Measurements from ENCODE around the gene B3GNT9. TPM values are rescaled to one million over a fixed set of nuclear protein-coding genes. Genes with fewer than 3 reads are reported as not detected.

B3GNT9 gene, protein sequence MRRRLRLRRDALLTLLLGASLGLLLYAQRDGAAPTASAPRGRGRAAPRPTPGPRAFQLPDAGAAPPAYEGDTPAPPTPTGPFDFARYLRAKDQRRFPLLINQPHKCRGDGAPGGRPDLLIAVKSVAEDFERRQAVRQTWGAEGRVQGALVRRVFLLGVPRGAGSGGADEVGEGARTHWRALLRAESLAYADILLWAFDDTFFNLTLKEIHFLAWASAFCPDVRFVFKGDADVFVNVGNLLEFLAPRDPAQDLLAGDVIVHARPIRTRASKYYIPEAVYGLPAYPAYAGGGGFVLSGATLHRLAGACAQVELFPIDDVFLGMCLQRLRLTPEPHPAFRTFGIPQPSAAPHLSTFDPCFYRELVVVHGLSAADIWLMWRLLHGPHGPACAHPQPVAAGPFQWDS
- 1 to 10 TPM; 2.5 to 4.0 (median 3.5) TPM for total RNA-seq

DNA sequence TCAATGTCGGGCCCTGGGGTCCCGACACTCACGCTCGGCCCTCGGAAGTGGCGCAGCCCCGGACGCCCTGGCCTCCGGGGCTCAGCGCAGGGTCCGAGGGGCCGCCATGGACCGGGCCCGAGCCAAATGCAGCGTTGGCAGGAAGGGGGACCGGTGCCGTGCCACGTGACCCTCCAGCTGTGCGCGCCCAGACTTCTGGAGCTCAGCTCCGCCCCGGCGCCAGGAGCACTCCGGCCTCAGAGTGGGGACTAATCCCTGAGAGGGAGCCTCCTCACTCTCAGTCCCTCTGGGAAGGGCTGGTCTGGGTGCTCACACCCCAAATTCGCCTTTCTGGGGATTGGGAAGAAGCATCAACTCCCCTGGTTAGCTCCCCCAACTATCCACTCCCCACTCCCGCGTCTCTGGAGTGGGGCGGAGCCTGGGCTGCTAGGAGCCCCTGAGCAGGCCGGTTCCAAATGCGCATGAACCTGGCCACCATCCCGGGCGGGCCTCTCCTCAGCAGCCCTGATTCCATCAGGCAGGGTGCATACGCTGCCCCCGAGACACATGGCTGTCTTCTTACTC, at the start of gene B3GNT9:
TSS of gene B3GNT9 (minus strand) at position 166 of the 564 bp plus-strand sequence. CDS start 513 bp downstream, outside the sequence.
- Histone ChIP-seq H3K27ac (peak within 1 kb of the TSS; percentile 56 to 87 (median 72)), H3K27me3 (no peaks in the 10 kb centered on the region), H3K36me3 (peaks cover 0 to 19% (median 0%) of the 10 kb centered on the region in 3 donors), H3K4me1 (peaks cover 4 to 33% (median 12%) of the 10 kb centered on the region in 4 donors), H3K4me3 (peak within 1 kb of the TSS; percentile 51 to 70 (median 60)), H3K9me3 (no peaks in the 10 kb centered on the region)
- TF ChIP-seq POLR2A (IDR thresholded peaks at IDR 0.05) = no peak
- TF ChIP-seq, protein P1, sequence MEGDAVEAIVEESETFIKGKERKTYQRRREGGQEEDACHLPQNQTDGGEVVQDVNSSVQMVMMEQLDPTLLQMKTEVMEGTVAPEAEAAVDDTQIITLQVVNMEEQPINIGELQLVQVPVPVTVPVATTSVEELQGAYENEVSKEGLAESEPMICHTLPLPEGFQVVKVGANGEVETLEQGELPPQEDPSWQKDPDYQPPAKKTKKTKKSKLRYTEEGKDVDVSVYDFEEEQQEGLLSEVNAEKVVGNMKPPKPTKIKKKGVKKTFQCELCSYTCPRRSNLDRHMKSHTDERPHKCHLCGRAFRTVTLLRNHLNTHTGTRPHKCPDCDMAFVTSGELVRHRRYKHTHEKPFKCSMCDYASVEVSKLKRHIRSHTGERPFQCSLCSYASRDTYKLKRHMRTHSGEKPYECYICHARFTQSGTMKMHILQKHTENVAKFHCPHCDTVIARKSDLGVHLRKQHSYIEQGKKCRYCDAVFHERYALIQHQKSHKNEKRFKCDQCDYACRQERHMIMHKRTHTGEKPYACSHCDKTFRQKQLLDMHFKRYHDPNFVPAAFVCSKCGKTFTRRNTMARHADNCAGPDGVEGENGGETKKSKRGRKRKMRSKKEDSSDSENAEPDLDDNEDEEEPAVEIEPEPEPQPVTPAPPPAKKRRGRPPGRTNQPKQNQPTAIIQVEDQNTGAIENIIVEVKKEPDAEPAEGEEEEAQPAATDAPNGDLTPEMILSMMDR (IDR thresholded peaks at IDR 0.05) = no peak
- DNase-seq = peak; percentile 51 to 74 (median 73)

DNA sequence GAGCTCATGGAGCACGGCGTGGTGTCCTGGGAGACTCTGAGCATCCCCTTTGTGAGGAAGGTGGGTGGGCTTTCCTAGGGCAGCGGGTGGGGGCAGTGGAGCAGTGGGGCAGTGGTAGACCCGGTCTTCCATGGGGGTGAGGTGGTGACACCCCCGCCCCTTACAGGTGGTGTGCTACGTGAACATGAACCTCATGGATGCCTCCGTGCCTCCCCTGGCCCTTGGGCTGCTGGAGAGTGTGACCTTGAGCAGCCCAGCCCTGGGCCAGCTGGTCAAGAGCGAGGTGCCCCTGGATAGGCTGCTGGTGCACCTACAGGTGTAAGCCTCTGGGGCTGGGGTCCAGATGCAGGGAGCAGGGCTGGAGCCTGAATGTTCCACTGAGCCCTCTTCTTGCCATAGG, 49.7 kb upstream of the B3GNT9 start:
- Histone ChIP-seq H3K36me3 (peaks cover 0 to 69% (median 0%) of the 10 kb centered on the region in 3 donors), H3K9me3 (no peaks in the 10 kb centered on the region), H3K4me3 (peak overlapping the region in 1 of 4 donors; percentile 68), H3K4me1 (peaks cover 0 to 26% (median 0%) of the 10 kb centered on the region in 4 donors), H3K27ac (peak overlapping the region in 1 of 4 donors; percentile 98), H3K27me3 (no peaks in the 10 kb centered on the region)
- no peak for DNase-seq
- TF ChIP-seq POLR2A (IDR thresholded peaks at IDR 0.05) = no peak
- TF ChIP-seq, protein P1 (IDR thresholded peaks at IDR 0.05) = no peak

DNA sequence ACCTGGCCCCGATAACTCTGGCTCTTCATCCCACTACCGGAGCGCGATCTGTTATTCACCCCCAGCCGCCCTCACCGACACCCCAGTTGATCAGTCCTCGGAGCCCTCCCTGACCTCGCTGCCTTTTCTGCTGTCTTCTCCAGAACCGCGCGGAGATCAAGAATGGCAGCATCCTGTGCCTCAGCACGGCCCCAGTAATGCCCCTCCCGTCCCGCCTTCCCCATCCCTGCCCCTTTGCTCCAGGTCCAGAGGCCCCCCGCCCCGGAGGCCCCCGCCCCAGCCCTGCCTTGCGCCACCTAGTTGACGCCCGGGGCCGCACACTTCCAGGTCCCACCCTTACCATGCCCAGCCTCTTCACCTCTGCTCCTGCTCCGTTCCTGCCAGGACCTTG, 49.0 kb upstream of the B3GNT9 start:
- TF ChIP-seq, protein P1 (IDR thresholded peaks at IDR 0.05) = no peak
- TF ChIP-seq POLR2A (IDR thresholded peaks at IDR 0.05) = peak in 1 of 2 donors; percentile 7
- peaks cover 0 to 76% (median 0%) of the 10 kb centered on the region in 3 donors for H3K36me3 ChIP-seq
- peak overlapping the region in 3 of 4 donors; percentile 25 to 68 (median 66) for H3K4me3 ChIP-seq
- no peaks in the 10 kb centered on the region for H3K27me3 ChIP-seq
- no peaks in the 10 kb centered on the region for H3K9me3 ChIP-seq
- peaks cover 0 to 26% (median 0%) of the 10 kb centered on the region in 4 donors for H3K4me1 ChIP-seq
- DNase-seq = peak in 2 of 3 donors; percentile 62 to 71
- peak overlapping the region in 3 of 4 donors; percentile 80 to 98 (median 92) for H3K27ac ChIP-seq

DNA sequence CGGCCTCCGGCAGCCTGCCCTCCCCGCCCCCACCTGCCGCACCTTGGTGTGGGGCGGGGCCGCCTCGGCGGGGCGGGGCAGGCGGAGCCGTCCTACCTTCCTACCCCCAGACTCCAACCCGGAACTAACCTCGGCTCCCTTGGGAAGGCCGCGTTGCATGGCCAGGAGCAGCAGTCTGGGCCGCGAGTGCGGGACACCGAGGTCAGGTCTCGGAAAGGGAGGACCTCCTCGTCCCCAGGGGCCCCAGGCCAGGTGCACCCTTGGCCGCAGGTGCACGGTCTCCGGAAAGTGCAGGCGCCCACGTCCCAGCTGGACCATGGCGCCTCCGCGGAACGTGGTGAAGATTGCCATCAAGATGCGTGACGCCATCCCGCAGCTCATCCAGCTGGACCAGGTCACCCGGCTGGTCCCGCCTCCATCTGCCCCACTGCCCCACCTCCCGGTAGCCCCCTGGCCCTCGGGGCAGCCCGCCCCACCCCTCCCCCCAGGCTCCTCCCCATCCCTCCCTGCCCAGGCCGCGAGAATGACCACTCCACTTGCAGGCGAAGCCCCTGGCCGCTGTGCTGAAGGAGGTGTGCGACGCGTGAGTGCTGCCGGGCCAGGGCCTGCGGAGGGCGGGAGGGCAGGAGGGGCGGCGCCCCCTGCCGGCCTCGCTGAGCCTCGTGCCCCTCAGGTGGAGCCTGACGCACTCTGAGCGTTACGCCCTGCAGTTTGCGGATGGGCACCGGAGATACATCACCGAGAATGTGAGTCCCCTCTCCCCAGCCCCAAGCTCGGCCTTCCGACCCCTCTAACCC, 48.4 kb upstream of the B3GNT9 start, which contains the start of gene ELMO3:
TSS of gene ELMO3 (plus strand) at position 121 of the 797 bp plus-strand sequence. CDS start at position 317, 196 bp downstream.
- Histone ChIP-seq H3K9me3 (no peaks in the 10 kb centered on the region), H3K27me3 (no peaks in the 10 kb centered on the region), H3K4me1 (peaks cover 0 to 26% (median 0%) of the 10 kb centered on the region in 4 donors), H3K27ac (peak within 1 kb of the TSS in 3 of 4 donors; percentile 80 to 98 (median 92)), H3K4me3 (peak within 1 kb of the TSS; percentile 3 to 68 (median 46)), H3K36me3 (peaks cover 0 to 82% (median 0%) of the 10 kb centered on the region in 3 donors)
- peak in 2 of 3 donors; percentile 87 to 91 for DNase-seq
- peak; percentile 85 to 93 for TF ChIP-seq POLR2A (IDR thresholded peaks at IDR 0.05)
- TF ChIP-seq, protein P1 (IDR thresholded peaks at IDR 0.05) = peak in 4 of 6 experiments; percentile 26 to 77 (median 66)

DNA sequence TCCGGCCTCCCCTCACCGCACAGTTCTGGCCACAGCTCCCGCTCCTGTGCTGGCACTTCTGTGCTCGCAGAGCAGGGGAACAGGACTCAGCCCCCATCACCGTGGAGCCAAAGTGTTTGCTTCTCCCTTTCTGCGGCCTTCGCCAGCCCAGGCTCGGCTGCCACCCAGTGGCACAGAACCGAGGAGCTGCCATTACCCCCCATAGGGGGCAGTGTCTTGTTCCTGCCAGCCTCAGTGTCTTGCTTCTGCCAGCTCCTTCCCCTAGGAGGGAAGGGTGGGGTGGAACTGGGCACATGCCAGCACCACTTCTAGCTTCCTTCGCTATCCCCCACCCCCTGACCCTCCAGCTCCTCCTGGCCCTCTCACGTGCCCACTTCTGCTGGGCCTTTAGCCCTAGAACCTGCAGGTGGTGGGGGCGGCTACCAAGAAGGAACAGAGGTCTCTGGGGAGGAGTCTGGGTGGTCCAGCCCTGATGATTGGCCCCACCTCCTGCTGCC, 47.5 kb upstream of the B3GNT9 start:
- peak in 2 of 3 donors; percentile 73 to 79 for DNase-seq
- TF ChIP-seq POLR2A (IDR thresholded peaks at IDR 0.05) = no peak
- TF ChIP-seq, protein P1 (IDR thresholded peaks at IDR 0.05) = peak in 4 of 6 experiments; percentile 55 to 97 (median 88)
- H3K27ac ChIP-seq = peak overlapping the region in 3 of 4 donors; percentile 80 to 98 (median 92)
- H3K9me3 ChIP-seq = no peaks in the 10 kb centered on the region
- H3K4me1 ChIP-seq = peaks cover 0 to 35% (median 6%) of the 10 kb centered on the region in 4 donors
- peak overlapping the region in 1 of 4 donors; percentile 11 for H3K4me3 ChIP-seq
- H3K27me3 ChIP-seq = no peaks in the 10 kb centered on the region
- H3K36me3 ChIP-seq = peaks cover 0 to 76% (median 0%) of the 10 kb centered on the region in 3 donors
